Retina (tissue), 1 donor: ENCODE data around the gene STPG4.
A peak's percentile ranks its signal among the peaks of the same experiment; 100 is the strongest.
"Not testable (repeated sequence)": the region's sequence is repeated elsewhere in the genome, so short reads cannot be mapped to it uniquely, and the experiment has no call there.

Experiments
- DNase-seq: peaks from one replicate; pipeline ENCODE4 v3.0.0-alpha.2; 2016

The STPG4 gene, protein sequence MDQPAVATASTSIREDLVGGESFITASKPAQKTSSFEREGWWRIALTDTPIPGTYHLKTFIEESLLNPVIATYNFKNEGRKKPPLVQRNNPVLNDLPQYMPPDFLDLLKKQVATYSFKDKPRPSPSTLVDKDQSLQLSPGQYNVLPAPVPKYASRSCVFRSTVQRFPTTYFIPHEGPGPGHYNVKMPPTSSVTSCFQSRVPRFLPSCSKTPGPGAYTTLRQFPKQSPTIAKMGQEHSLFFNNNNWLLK

DNA sequence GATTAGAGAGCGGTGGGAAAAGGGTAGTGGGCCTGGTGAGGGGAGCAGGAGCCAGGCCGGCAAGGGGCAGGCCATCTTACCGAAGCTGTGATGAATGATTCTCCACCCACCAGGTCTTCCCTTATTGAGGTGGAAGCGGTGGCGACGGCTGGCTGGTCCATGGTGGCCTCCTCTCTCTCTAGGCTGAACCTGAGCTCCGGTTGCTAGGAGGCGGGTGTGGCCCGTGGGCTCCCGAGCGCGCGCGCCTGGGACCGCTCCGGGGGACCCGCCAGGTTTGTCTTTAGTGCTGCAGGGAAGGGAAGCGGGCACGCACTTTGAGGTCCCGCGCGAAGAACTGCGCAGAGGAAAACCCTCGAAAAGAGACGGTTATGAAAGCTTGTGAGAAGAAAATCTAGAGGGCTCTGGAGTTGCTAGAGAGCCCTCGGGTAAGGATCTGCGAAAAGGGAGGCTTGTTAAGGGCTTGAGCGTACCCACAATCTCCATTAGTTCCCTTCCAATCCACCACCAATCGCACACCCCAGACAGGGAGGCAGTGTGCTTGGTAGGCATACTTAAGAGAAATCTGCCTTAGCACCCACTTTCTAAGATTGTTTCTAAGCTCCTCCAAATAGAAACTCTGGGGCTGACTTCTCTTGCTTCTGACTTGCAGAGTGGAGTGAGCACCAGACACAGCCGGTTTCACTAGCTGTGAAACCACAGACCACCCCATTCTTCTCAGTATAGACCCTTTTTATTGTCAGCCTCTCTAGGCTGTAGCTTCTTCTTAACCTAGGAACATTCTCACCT lies at the start of gene STPG4:
Gene STPG4, minus strand, starts transcription at position 218 of the 786 bp plus-strand sequence. Its CDS starts 57 bp downstream, at position 161.
- DNase-seq = no peak

GRCh38 chr2:47204691-47205090 lies 49.6 kb upstream of the STPG4 start:
- no peak for DNase-seq

DNA sequence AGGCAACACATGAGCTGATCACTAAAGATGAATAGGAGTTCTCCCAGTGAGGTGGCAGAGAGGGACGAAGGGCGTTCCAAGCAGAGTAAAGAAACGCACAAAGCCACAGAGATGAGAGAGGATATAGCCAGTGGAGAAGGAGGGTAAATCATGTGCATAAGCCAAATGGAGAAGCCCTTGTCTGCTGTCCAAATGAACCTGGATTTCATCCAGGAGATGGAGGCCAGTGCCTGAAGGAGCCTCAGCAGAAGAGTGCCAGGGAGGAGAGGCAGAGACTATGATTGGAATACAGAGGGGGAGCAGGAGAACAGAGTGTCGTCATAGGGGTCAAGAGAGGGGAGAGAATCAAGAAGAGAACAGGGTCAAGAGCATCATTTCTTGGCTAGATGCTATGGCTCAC lies 48.9 kb upstream of the STPG4 start:
- DNase-seq = no peak

DNA sequence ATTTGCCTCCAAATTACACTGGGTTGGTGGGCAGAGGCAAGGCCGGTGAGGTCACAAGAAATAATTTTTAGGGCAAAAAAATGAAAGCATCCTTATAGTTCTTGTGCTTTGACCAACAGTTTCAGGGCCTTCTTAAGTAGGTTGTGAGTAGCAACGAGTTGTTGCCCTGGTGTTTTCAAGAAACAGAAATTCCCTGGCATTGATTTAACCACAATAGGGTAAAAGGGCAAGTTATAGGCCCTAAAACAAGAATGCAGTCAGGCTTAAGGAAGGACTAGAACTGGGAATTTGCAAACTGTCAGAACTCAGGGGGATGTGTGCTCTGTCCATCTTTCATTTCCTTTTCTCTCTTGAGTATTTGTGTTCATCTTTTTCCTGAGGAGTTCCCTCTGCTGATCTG lies 46.1 kb upstream of the STPG4 start:
- DNase-seq = no peak

GRCh38 chr2:47198985-47199451 lies 43.9 kb upstream of the STPG4 start:
- DNase-seq = no peak

- no peak for DNase-seq
Observed at GRCh38 chr2:47196499-47196898, 41.4 kb upstream of the STPG4 start.

DNA sequence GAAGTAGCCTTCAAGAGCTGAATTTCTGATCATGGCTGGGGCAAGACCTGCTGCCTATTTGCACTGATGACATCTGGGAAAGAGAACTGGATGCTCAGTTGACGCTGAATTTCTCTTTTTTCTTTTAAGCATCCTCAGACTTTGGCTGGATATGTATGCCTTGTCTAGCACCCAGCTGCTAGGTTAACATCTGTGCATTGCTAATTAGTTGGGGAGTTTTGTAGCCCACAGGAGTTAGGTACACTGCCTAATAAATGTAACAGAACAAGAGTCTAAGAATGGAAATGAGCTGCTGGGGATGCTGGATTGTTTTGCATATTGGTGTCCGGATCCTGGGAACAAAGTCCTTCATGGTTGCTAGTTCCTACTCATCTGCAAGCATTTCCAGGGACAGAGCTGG lies 40.9 kb upstream of the STPG4 start:
- DNase-seq = no peak

DNA sequence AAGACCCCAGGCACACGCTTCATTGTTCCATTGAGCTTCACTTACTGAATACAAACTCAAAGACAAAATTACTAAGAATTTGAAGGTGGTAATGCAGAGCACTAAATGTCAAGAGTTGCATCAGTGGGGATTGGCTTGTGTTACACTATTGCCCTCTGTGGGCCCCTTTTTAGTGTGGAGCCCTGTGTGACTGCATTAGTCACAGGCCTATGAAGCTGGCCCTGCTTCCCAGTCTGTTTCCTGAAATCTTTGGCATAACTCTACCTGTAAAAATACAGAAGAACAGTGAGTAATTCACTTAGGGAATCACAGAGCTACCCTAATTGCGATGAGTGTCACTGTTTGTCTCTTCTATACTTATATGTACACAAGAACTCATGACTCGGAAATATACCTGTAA lies 40.0 kb upstream of the STPG4 start:
- DNase-seq = no peak

- no peak for DNase-seq
Observed at GRCh38 chr2:47194410-47194809, 39.3 kb upstream of the STPG4 start.

- peak; percentile 43 for DNase-seq
Observed at GRCh38 chr2:47193607-47194006, 38.5 kb upstream of the STPG4 start.

GRCh38 chr2:47190188-47190881 lies 35.2 kb upstream of the STPG4 start:
- DNase-seq = peak; percentile 44

DNA sequence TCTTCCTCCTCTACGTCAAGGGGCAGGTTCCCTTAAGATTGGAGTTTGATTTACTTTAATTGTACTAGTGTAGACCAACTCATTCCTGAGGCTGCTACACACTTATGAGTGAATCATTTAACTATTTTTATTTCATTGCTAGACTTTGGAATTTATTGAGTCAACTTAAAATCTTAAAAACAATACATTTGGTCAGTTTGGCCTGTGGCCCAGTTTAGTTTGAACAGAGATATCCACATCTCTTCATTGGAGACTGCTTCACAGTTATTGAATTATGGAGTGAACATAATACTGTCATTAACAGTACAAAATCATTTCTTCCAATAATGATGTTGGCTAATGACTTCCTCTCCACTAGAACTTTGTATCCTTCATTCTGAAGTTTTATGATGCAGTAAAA lies 34.5 kb upstream of the STPG4 start:
- no peak for DNase-seq

DNA sequence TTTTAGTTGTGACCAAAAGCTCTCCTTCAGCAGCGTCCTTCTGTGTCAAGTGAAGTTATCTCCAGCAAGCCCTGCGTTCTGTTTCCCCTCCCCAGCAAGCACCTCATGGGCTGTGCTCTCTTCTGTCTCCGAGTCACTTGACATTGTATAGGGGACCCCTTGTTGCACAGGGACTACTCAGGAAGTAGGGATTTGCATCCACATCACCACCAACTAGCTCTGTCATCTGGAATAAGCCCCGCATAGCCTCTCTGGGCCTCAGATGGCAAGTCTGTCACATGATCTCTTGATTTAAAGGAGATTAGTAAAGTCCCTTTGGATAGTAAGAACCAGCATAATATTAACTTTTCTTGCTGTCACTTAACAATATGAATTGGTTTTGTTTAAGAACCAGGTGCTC lies 32.0 kb upstream of the STPG4 start:
- peak; percentile 23 for DNase-seq

- peak; percentile 28 for DNase-seq
Observed at GRCh38 chr2:47186351-47186750, 31.2 kb upstream of the STPG4 start.

DNA sequence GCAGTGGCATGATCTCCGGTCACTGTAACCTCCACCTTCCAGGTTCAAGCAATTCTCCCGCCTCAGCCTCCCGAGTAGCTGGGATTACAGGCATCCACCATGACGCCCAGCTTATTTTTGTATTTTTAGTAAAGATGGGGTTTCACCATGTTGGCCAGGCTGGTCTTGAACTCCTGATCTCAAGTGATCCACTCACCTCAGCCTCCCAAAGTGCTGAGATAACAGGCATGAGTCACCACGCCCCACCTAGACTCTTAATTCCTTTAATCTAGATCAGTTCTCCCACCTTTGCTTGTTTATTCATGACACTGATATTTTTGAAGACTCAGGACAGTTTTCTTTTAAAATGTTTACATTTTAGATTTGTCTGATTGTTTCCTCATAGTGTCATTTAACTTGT lies 30.0 kb upstream of the STPG4 start:
- not testable (repeated sequence) for DNase-seq

DNA sequence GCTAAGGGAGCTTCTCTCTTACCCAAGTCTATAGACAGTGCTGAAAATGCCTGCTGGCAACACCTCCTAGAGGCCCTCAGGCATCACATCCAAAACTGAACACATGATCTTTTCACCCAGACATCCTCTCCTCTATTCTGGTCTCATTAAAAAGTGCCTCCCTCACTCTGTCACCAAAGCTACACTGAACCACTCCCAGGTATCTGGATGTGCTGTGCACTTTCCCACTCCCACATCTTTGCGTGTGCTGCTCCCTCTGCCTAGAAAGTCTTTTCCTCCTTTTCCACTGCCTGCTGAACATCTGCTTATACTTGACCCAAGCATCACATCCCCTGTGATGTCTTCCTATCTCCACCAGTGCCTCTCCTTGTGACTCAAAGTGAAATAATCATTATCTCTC lies 26.1 kb upstream of the STPG4 start:
- no peak for DNase-seq

DNA sequence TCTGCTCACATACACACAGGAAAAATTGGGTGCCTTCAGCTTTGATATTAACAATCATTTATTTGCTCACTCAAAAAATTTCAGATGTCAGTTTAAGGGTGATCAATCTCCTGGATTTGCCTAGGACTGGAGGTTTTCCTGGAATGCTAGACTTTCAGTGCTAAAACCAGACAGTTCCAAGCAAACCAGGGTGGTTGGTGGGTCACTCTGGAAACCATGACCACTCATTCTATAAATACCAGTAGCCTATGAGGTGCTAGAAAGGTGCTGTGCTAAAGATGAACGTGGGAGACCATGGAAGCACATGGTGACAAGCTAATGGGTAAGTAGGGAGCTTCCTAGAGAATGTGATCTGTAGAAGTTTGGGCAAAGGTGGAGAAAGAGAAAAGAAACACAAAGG lies 25.4 kb upstream of the STPG4 start:
- no peak for DNase-seq

- DNase-seq = no peak
Observed at GRCh38 chr2:47179388-47179787, 24.3 kb upstream of the STPG4 start.

- peak; percentile 80 for DNase-seq
Observed at GRCh38 chr2:47178341-47178740, 23.2 kb upstream of the STPG4 start.

DNA sequence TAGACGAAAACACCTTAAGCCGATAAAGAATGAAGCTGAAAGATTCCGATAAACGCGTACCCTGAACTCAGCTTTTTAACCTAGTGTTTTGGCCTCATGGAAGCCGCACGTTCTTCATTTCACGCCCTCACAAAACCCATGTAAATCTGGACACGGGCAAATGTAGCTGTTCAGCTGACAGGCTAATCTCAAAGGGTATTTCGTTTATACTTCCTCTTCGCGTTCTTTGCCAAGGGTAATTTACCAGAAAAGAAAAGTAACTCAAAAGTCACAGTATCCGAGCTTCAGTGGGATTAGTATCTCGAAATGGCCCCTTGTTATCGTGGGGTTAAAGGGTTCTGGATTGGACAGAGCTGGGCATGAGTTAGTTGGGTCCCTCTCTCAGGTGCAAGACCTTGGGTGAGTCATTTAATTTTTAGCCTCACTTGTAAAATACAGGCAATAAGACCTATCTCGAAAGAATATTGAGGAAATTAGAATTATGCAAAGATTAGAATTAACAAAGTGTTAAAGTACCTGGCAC lies 22.0 kb upstream of the STPG4 start:
- no peak for DNase-seq

GRCh38 chr2:47174733-47175361 lies 19.7 kb upstream of the STPG4 start:
- peak; percentile 60 for DNase-seq

GRCh38 chr2:47173986-47174732 lies 19.1 kb upstream of the STPG4 start:
- peak; percentile 56 for DNase-seq
